ENCODE results near the gene CKLF. TPM values are rescaled to one million over a fixed set of nuclear protein-coding genes. Genes with fewer than 3 reads are reported as not detected.
"Not testable (repeated sequence)": the region's sequence is repeated elsewhere in the genome, so short reads cannot be mapped to it uniquely, and the experiment has no call there.

Gene CKLF
- total RNA-seq, 4 donors from 2014 or later = 31.8 to 75.4 (median 35.6) TPM

- TF ChIP-seq CTCF (IDR thresholded peaks at IDR 0.05) (no peak), EP300 (IDR thresholded peaks at IDR 0.05) (no peak), POLR2A (IDR thresholded peaks at IDR 0.05) (no peak)
- peaks cover 0 to 29% (median 0%) of the 10 kb centered on the region in 3 donors for H3K36me3 ChIP-seq
- no peak overlapping the region for H3K4me3 ChIP-seq
Observed at GRCh38 chr16:66510711-66511601, 41.4 kb upstream of the CKLF start.

GRCh38 chr16:66511602-66512271, 40.6 kb upstream of the CKLF start:
- Histone ChIP-seq H3K27me3 (no peaks in the 10 kb centered on the region), H3K27ac (peak overlapping the region; percentile 56 to 78 (median 66)), H3K4me3 (no peak overlapping the region), H3K4me1 (peaks cover 7 to 80% (median 51%) of the 10 kb centered on the region in 4 donors), H3K36me3 (peaks cover 0 to 27% (median 0%) of the 10 kb centered on the region in 3 donors), H3K9me3 (no peaks in the 10 kb centered on the region)
- DNase-seq (ENCODE audit: low spot score in 2 of 2) = peak in 1 of 2 donors; percentile 46
- WGBS, 2 donors = 33 to 46% methylated on average over 13 of the region's 13 CpGs
- peak in 1 of 5 experiments; percentile 14 for TF ChIP-seq CTCF (IDR thresholded peaks at IDR 0.05)
- no peak for TF ChIP-seq POLR2A (IDR thresholded peaks at IDR 0.05)
- TF ChIP-seq EP300 (IDR thresholded peaks at IDR 0.05) = peak in 1 of 2 donors; percentile 53

More at GRCh38 chr16:66510711-66511601, 41.4 kb upstream of the CKLF start:
- Histone ChIP-seq H3K27me3 (no peaks in the 10 kb centered on the region), H3K9me3 (no peaks in the 10 kb centered on the region), H3K4me1 (peaks cover 1 to 72% (median 44%) of the 10 kb centered on the region in 4 donors), H3K27ac (peak overlapping the region; percentile 56 to 78 (median 66))
- 34 to 44% methylated on average over 12 of the region's 12 CpGs for WGBS, 2 donors
- DNase-seq (ENCODE audit: low spot score in 2 of 2) = no peak

GRCh38 chr16:66512272-66513110, 39.9 kb upstream of the CKLF start:
- Histone ChIP-seq H3K9me3 (no peaks in the 10 kb centered on the region), H3K4me3 (no peak overlapping the region), H3K4me1 (peaks cover 11 to 86% (median 56%) of the 10 kb centered on the region in 4 donors), H3K36me3 (peaks cover 0 to 20% (median 0%) of the 10 kb centered on the region in 3 donors), H3K27ac (peak overlapping the region; percentile 56 to 78 (median 66)), H3K27me3 (no peaks in the 10 kb centered on the region)
- no peak for DNase-seq (ENCODE audit: low spot score in 2 of 2)
- 67 to 74% methylated on average over 15 of the region's 15 CpGs for WGBS, 2 donors
- TF ChIP-seq EP300 (IDR thresholded peaks at IDR 0.05) = no peak
- no peak for TF ChIP-seq POLR2A (IDR thresholded peaks at IDR 0.05)
- TF ChIP-seq CTCF (IDR thresholded peaks at IDR 0.05) = no peak

GRCh38 chr16:66513111-66513723, 39.2 kb upstream of the CKLF start:
- H3K27me3 ChIP-seq = no peaks in the 10 kb centered on the region
- H3K27ac ChIP-seq = peak overlapping the region; percentile 34 to 78 (median 66)
- H3K4me3 ChIP-seq = no peak overlapping the region
- H3K36me3 ChIP-seq = peaks cover 0 to 20% (median 0%) of the 10 kb centered on the region in 3 donors
- peaks cover 15 to 88% (median 63%) of the 10 kb centered on the region in 4 donors for H3K4me1 ChIP-seq
- DNase-seq (ENCODE audit: low spot score in 2 of 2) = no peak
- WGBS, 2 donors = 77 to 84% methylated on average over 8 of the region's 8 CpGs
- H3K9me3 ChIP-seq = no peaks in the 10 kb centered on the region
- TF ChIP-seq CTCF (IDR thresholded peaks at IDR 0.05) (no peak), EP300 (IDR thresholded peaks at IDR 0.05) (no peak), POLR2A (IDR thresholded peaks at IDR 0.05) (no peak)

- not testable (repeated sequence) for H3K27ac ChIP-seq; DNase-seq (ENCODE audit: low spot score in 2 of 2); H3K27me3 ChIP-seq; H3K9me3 ChIP-seq; H3K4me3 ChIP-seq
- peaks cover 0 to 13% (median 0%) of the 10 kb centered on the region in 3 donors for H3K36me3 ChIP-seq
- 92 to 97% methylated on average over 7 to 11 of the region's 17 CpGs for WGBS, 2 donors
- peaks cover 15 to 87% (median 66%) of the 10 kb centered on the region in 4 donors for H3K4me1 ChIP-seq
Observed at GRCh38 chr16:66514391-66514790, 38.0 kb upstream of the CKLF start.

- H3K9me3 ChIP-seq; H3K4me3 ChIP-seq; H3K27me3 ChIP-seq; H3K36me3 ChIP-seq; DNase-seq (ENCODE audit: low spot score in 2 of 2): not testable (repeated sequence)
- Histone ChIP-seq H3K4me1 (peaks cover 15 to 87% (median 73%) of the 10 kb centered on the region in 4 donors), H3K27ac (peak overlapping the region in 3 of 4 donors; percentile 87 to 99 (median 98))
- 91% methylated on average over 10 of the region's 10 CpGs for WGBS, 2 donors
Observed at GRCh38 chr16:66514980-66515595, 37.3 kb upstream of the CKLF start.
